Measurements from ENCODE around the gene MAMDC2. TPM values are rescaled to one million over a fixed set of nuclear protein-coding genes. Genes with fewer than 3 reads are reported as not detected.

MAMDC2 gene
- total and polyA plus RNA-seq, 8 donors: 6.1 to 23.6 (median 7.6) TPM

DNA sequence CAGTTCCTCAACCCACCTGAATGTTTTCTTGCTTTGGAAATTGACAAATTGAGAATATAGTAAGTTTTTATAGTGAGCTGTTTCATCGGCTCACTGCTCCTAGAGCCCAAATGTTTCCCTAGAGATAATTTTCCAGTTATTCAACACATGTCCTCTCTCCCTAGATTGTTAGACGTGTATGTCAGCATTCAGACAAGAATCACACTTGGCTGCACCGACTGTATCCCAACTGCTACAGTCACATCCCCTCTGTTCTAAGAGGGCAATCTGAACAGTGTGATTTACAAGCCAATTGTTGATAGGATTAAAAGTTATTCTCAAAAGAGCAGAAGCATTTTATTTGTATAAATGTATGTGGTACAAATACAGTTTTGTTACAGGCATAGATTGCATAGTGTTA is 93.9 kb downstream of the MAMDC2 start:
- H3K4me3 ChIP-seq: no peak overlapping the region
- no peaks in the 10 kb centered on the region for H3K36me3 ChIP-seq
- DNase-seq (no peak), ATAC-seq (no peak)
- no peak for TF ChIP-seq CTCF (IDR thresholded peaks at IDR 0.05)
- no peaks in the 10 kb centered on the region for H3K9me3 ChIP-seq
- intact Hi-C loops (cut with DNase I): no loop called here
- H3K27ac ChIP-seq: no peak overlapping the region
- no peaks in the 10 kb centered on the region for H3K27me3 ChIP-seq
- no peaks in the 10 kb centered on the region for H3K4me1 ChIP-seq

DNA sequence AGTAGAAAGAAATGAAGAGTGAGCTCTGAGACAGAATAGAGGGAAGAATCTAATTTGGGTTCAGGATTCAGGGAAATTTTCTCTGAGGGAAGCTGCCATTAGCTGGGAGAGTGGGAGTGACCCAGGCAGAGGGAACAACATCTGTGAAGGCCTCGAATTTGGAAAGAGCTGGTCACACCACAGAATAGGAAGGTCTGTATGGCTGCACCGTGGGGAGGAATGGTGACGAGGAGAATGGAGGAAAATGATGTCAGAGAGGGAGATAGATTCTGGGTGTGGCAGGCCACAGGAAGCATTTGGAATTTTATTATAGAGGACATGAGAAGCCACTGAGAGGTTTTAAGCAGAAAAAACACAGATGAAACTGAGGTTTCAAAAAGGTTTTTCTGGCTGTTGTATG is 98.5 kb downstream of the MAMDC2 start:
- H3K27ac ChIP-seq: no peak overlapping the region
- H3K9me3 ChIP-seq: no peaks in the 10 kb centered on the region
- H3K27me3 ChIP-seq: no peaks in the 10 kb centered on the region
- ATAC-seq (no peak), DNase-seq (no peak)
- no peak overlapping the region for H3K4me3 ChIP-seq
- no peaks in the 10 kb centered on the region for H3K36me3 ChIP-seq
- TF ChIP-seq CTCF (IDR thresholded peaks at IDR 0.05): no peak
- intact Hi-C loops (cut with DNase I): no loop called here
- no peaks in the 10 kb centered on the region for H3K4me1 ChIP-seq

DNA sequence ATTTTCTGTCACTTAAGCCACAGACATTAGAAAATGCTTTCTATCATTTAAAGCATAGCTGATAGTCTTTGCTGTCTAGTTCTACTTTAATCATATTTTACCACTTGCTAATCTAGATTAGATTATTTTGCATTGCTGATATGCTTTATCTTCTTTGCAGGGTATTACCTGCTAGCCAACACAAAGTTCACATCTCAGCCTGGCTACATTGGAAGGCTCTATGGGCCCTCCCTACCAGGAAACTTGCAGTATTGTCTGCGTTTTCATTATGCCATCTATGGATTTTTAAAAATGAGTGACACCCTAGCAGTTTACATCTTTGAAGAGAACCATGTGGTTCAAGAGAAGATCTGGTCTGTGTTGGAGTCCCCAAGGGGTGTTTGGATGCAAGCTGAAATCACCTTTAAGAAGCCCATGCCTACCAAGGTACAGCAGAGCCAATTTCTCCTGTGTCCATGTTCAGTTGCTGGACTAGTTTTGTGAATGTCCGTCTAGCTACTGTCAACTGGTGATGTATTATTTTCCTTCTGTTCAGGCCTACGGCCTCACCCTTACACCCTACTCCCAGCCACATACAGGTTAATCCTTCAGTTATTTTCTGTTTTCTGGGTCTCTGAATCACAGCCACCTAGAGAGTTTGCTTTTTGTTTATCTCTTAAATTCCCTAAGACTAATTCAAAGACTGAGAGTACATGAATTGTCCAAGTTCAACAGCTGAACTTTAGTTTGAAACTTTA is 99.9 kb downstream of the MAMDC2 start:
- DNase-seq: no peak
- no peak for ATAC-seq
- TF ChIP-seq CTCF (IDR thresholded peaks at IDR 0.05): no peak

DNA sequence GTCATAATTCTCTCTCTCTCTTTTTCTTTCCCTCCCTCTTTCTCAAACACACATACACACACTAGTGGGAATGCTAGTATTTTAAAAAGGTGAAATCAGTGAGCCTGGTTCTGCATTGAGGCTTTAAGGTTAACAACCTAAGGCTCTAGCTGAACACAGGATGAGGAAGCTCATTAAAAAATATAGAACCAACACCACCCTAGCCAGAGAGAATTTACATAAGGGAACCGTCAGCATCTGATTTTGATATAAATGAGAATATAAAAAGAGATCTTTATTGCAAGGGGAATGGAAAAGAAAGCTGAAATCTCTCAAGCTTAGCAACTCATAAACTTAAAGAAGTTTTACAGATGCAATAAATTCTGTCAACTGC is 100.5 kb downstream of the MAMDC2 start:
- no peak for TF ChIP-seq CTCF (IDR thresholded peaks at IDR 0.05)
- H3K36me3 ChIP-seq: no peaks in the 10 kb centered on the region
- ATAC-seq: no peak
- no peaks in the 10 kb centered on the region for H3K4me1 ChIP-seq
- intact Hi-C loops (cut with DNase I): no loop called here
- H3K27ac ChIP-seq: no peak overlapping the region
- DNase-seq: no peak
- H3K4me3 ChIP-seq: no peak overlapping the region
- H3K9me3 ChIP-seq: no peaks in the 10 kb centered on the region
- no peaks in the 10 kb centered on the region for H3K27me3 ChIP-seq

More for the DNA sequence above, 99.9 kb downstream of the MAMDC2 start:
- H3K4me1 ChIP-seq: no peaks in the 10 kb centered on the region
- H3K36me3 ChIP-seq: no peaks in the 10 kb centered on the region
- intact Hi-C loops (cut with DNase I): no loop called here
- H3K4me3 ChIP-seq: no peak overlapping the region
- no peaks in the 10 kb centered on the region for H3K9me3 ChIP-seq
- no peak overlapping the region for H3K27ac ChIP-seq
- no peaks in the 10 kb centered on the region for H3K27me3 ChIP-seq

DNA sequence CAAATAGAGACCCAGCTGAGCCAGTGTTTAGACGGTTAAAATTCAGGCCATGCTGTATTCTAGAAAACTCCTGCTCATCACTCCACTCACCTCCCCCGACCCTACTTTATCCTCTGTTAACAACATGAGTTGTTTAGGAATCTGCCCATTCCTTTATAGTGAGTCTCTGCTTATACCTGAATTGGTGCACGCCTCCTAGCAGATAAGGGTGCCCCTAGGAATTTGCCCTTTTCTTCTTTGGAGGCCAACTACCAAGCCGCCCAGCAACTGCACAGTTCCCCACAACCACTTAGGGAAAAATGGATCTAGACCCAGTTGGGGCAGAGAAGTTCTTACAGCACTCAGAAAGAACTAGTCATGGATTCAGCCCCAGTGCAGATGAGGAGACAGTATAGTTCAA is 102.3 kb downstream of the MAMDC2 start:
- H3K4me1 ChIP-seq: no peaks in the 10 kb centered on the region
- no peaks in the 10 kb centered on the region for H3K27me3 ChIP-seq
- intact Hi-C loops (cut with DNase I): no loop called here
- H3K36me3 ChIP-seq: no peaks in the 10 kb centered on the region
- TF ChIP-seq CTCF (IDR thresholded peaks at IDR 0.05): no peak
- no peak overlapping the region for H3K27ac ChIP-seq
- H3K9me3 ChIP-seq: no peaks in the 10 kb centered on the region
- H3K4me3 ChIP-seq: no peak overlapping the region
- ATAC-seq: no peak
- no peak for DNase-seq

Data from left lung (tissue), 10 donors.